KG1 (cell line): ENCODE data around the gene DPYSL3.

ENCODE experiments used
- DNase-seq: peaks from one replicate; lab custom pipeline; 2025; lab: John Stamatoyannopoulos, UW

DPYSL3 gene

GRCh38 chr5:147403651-147404640 lies 105.9 kb downstream of the DPYSL3 start:
- no peak for DNase-seq

GRCh38 chr5:147400881-147401280 lies 109.0 kb downstream of the DPYSL3 start:
- no peak for DNase-seq

GRCh38 chr5:147400126-147400809 lies 109.6 kb downstream of the DPYSL3 start:
- DNase-seq, result no peak

- DNase-seq, result no peak
Observed at GRCh38 chr5:147398860-147399259, 111.0 kb downstream of the DPYSL3 start.

GRCh38 chr5:147397616-147398015 lies 112.3 kb downstream of the DPYSL3 start:
- DNase-seq, result no peak

- DNase-seq, result no peak
Observed at GRCh38 chr5:147396070-147396823, 113.6 kb downstream of the DPYSL3 start.

GRCh38 chr5:147393874-147394672 lies 115.8 kb downstream of the DPYSL3 start:
- DNase-seq, result no peak

- DNase-seq, result no peak
Observed at GRCh38 chr5:147391781-147392180, 118.1 kb downstream of the DPYSL3 start.

- no peak for DNase-seq
Observed at GRCh38 chr5:147390654-147391225, 119.1 kb downstream of the DPYSL3 start.

- DNase-seq, result no peak
Observed at GRCh38 chr5:147388184-147389108, 121.4 kb downstream of the DPYSL3 start.

GRCh38 chr5:147387109-147387508 lies 122.8 kb downstream of the DPYSL3 start:
- DNase-seq, result no peak

- no peak for DNase-seq
Observed at GRCh38 chr5:147384346-147385193, 125.3 kb downstream of the DPYSL3 start.

GRCh38 chr5:147382776-147383175 lies 127.1 kb downstream of the DPYSL3 start:
- no peak for DNase-seq

- DNase-seq, result no peak
Observed at GRCh38 chr5:147381555-147381954, 128.3 kb downstream of the DPYSL3 start.

- DNase-seq, result no peak
Observed at GRCh38 chr5:147377682-147378081, 132.2 kb downstream of the DPYSL3 start.

- DNase-seq, result no peak
Observed at GRCh38 chr5:147375151-147375550, 134.7 kb downstream of the DPYSL3 start.

GRCh38 chr5:147373328-147373727 lies 136.5 kb downstream of the DPYSL3 start:
- DNase-seq, result no peak

GRCh38 chr5:147372191-147372590 lies 137.7 kb downstream of the DPYSL3 start:
- no peak for DNase-seq

- no peak for DNase-seq
Observed at GRCh38 chr5:147371290-147371689, 138.6 kb downstream of the DPYSL3 start.
